BE2C (cell line): ENCODE results near the gene KCTD19. TPM values are rescaled to one million over a fixed set of nuclear protein-coding genes. Genes with fewer than 3 reads are reported as not detected.
"Not testable (repeated sequence)": the region's sequence is repeated elsewhere in the genome, so short reads cannot be mapped to it uniquely, and the experiment has no call there.

Experiments
- DNase-seq: peaks from one replicate; pipeline ENCODE4 v3.0.0-alpha.2; 2020
- H3K27me3 ChIP-seq: fragments of 250-450 bp; sonication (Bioruptor Pico); 2 replicates; pipeline ENCODE4 v1.5.1; 2020; ENCODE audit warnings: mild to moderate bottlenecking
- H3K36me3 ChIP-seq: fragments of 250-450 bp; sonication (Bioruptor Pico); 2 replicates; pipeline ENCODE4 v1.5.1; 2020; ENCODE audit warnings: mild to moderate bottlenecking
- H3K4me1 ChIP-seq: fragments of 250-450 bp; sonication (Bioruptor Pico); 2 replicates; pipeline ENCODE4 v1.5.1; 2020
- H3K4me3 ChIP-seq: 2 replicates; pipeline ENCODE4 v1.5.1; 2011; ENCODE audit warnings: low read depth, low read length
- H3K9me3 ChIP-seq: fragments of 250-450 bp; sonication (Bioruptor Pico); 2 replicates; pipeline ENCODE4 v1.5.1; 2020
- CTCF ChIP-seq: IDR thresholded peaks from 2 replicates; pipeline ENCODE4 v1.5.1; 2012; ENCODE audit warnings: mild to moderate bottlenecking, low read depth, low read length
- polyA plus RNA-seq: library from polyadenylated mRNA; unstranded; fragments of >200 nt; gene quantifications from one replicate; pipeline ENCODE4 v1.2.1, GENCODE V29; 2012; ENCODE audit warnings: low read depth, missing spikeins; ENCODE audit not compliant: insufficient read length, insufficient read depth

KCTD19 gene
- polyA plus RNA-seq: not detected

- peak; percentile 60 for TF ChIP-seq CTCF
- H3K9me3 ChIP-seq: no peaks in the 10 kb centered on the region
- DNase-seq: peak; percentile 91
- no peaks in the 10 kb centered on the region for H3K36me3 ChIP-seq
- peaks cover 28% of the 10 kb centered on the region for H3K27me3 ChIP-seq
- no peaks in the 10 kb centered on the region for H3K4me1 ChIP-seq
- peak within 1 kb of the TSS; percentile 56 for H3K4me3 ChIP-seq
These were observed at the start of gene KCTD19, which contains the start of gene LRRC36 for GRCh38 chr16:67326472-67327309. Gene KCTD19 (minus strand): TSS chr16:67326741. CDS start chr16:67326707, 34 bp downstream. Gene LRRC36 (plus strand): TSS chr16:67326815. CDS start chr16:67326863, 48 bp downstream.

GRCh38 chr16:67376012-67376411 is 49.5 kb upstream of the KCTD19 start:
- not testable (repeated sequence) for H3K9me3 ChIP-seq, H3K4me3 ChIP-seq, H3K27me3 ChIP-seq, H3K36me3 ChIP-seq, DNase-seq, H3K4me1 ChIP-seq

GRCh38 chr16:67372664-67373063 is 46.1 kb upstream of the KCTD19 start:
- peaks cover 13% of the 10 kb centered on the region; the same call in 1 of the 2 replicates for H3K27me3 ChIP-seq
- DNase-seq: no peak
- H3K36me3 ChIP-seq: no peaks in the 10 kb centered on the region
- H3K9me3 ChIP-seq: no peaks in the 10 kb centered on the region
- TF ChIP-seq CTCF: peak; percentile 65
- no peaks in the 10 kb centered on the region for H3K4me1 ChIP-seq
- H3K4me3 ChIP-seq: no peak overlapping the region

- no peak for DNase-seq
- no peaks in the 10 kb centered on the region for H3K36me3 ChIP-seq
- H3K9me3 ChIP-seq: no peaks in the 10 kb centered on the region
- H3K27me3 ChIP-seq: peaks cover 25% of the 10 kb centered on the region
- no peaks in the 10 kb centered on the region for H3K4me1 ChIP-seq
- TF ChIP-seq CTCF: no peak
- no peak overlapping the region for H3K4me3 ChIP-seq
These were observed 44.1 kb upstream of the KCTD19 start for GRCh38 chr16:67370661-67371060.

GRCh38 chr16:67364600-67365235 is 38.2 kb upstream of the KCTD19 start:
- no peaks in the 10 kb centered on the region for H3K4me1 ChIP-seq
- no peak overlapping the region for H3K4me3 ChIP-seq
- H3K36me3 ChIP-seq: no peaks in the 10 kb centered on the region
- no peak for TF ChIP-seq CTCF
- no peaks in the 10 kb centered on the region for H3K9me3 ChIP-seq
- DNase-seq: no peak
- H3K27me3 ChIP-seq: peaks cover 29% of the 10 kb centered on the region

- TF ChIP-seq CTCF: no peak
- H3K4me3 ChIP-seq: no peak overlapping the region
- no peaks in the 10 kb centered on the region for H3K36me3 ChIP-seq
- peaks cover 16% of the 10 kb centered on the region for H3K27me3 ChIP-seq
- no peak for DNase-seq
- H3K9me3 ChIP-seq: no peaks in the 10 kb centered on the region
- H3K4me1 ChIP-seq: no peaks in the 10 kb centered on the region
These were observed 34.5 kb upstream of the KCTD19 start for GRCh38 chr16:67361038-67361437.

GRCh38 chr16:67359540-67360269 is 33.2 kb upstream of the KCTD19 start:
- H3K9me3 ChIP-seq, DNase-seq, H3K27me3 ChIP-seq, H3K4me3 ChIP-seq, H3K36me3 ChIP-seq, H3K4me1 ChIP-seq: not testable (repeated sequence)
